GM06990 (cell line): ENCODE measurements around the gene GLS.

Experiments
- DNase-seq: peaks from one replicate; pipeline ENCODE4 v3.0.0-alpha.2; 2011; ENCODE audit not compliant: insufficient read length; ENCODE audit errors: extremely low read depth
- H3K27me3 ChIP-seq: replicated peaks from 2 replicates; pipeline ENCODE4 v1.6.0; 2011; ENCODE audit warnings: low read length; ENCODE audit not compliant: control insufficient read depth, insufficient read depth
- H3K36me3 ChIP-seq: 2 replicates; pipeline ENCODE4 v1.5.1; 2011; ENCODE audit warnings: low read length; ENCODE audit not compliant: control insufficient read depth, insufficient read depth
- H3K4me3 ChIP-seq: replicated peaks from 2 replicates; pipeline ENCODE4 v1.5.1; 2011; ENCODE audit warnings: low read depth, mild to moderate bottlenecking, control low read depth, low read length
- TF ChIP-seq, protein P1 (sequence below): IDR thresholded peaks from 2 replicates; pipeline ENCODE4 v1.5.1; 2011; ENCODE audit warnings: low read length, control low read depth, mild to moderate bottlenecking, inconsistent platforms; ENCODE audit not compliant: insufficient read depth, poor library complexity, severe bottlenecking

GLS gene

GRCh38 chr2:190965580-190966222 lies 85.1 kb downstream of the GLS start:
- H3K36me3 ChIP-seq: peaks cover 19% of the 10 kb centered on the region
- DNase-seq: no peak

GRCh38 chr2:190968522-190968921 lies 87.9 kb downstream of the GLS start:
- Histone ChIP-seq H3K36me3 (peaks cover 36% of the 10 kb centered on the region), H3K27me3 (no peaks in the 10 kb centered on the region), H3K4me3 (no peak overlapping the region)
- no peak for DNase-seq
- TF ChIP-seq, protein P1, sequence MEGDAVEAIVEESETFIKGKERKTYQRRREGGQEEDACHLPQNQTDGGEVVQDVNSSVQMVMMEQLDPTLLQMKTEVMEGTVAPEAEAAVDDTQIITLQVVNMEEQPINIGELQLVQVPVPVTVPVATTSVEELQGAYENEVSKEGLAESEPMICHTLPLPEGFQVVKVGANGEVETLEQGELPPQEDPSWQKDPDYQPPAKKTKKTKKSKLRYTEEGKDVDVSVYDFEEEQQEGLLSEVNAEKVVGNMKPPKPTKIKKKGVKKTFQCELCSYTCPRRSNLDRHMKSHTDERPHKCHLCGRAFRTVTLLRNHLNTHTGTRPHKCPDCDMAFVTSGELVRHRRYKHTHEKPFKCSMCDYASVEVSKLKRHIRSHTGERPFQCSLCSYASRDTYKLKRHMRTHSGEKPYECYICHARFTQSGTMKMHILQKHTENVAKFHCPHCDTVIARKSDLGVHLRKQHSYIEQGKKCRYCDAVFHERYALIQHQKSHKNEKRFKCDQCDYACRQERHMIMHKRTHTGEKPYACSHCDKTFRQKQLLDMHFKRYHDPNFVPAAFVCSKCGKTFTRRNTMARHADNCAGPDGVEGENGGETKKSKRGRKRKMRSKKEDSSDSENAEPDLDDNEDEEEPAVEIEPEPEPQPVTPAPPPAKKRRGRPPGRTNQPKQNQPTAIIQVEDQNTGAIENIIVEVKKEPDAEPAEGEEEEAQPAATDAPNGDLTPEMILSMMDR: no peak

More at GRCh38 chr2:190965580-190966222, 85.1 kb downstream of the GLS start:
- Histone ChIP-seq H3K27me3 (no peaks in the 10 kb centered on the region), H3K4me3 (no peak overlapping the region)
- TF ChIP-seq, protein P1: no peak

DNA sequence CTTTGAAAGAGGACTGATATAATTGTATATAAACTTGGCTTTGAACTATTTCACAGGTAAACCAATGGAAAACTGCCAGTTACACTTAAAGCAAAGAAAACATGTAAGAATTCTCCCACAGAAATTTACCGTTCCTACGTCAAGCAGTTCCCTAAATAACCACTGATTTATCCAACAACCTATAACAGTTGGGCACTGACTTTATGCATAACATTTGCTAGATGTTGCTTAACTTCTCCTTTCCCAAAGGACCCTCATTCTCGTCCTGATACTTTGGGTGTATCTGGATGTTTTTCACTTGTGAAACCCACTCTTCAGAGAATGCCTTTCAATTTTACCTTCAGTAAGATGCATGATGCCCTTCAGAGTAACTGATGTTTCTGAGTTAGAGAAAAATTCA lies 89.5 kb downstream of the GLS start:
- H3K27me3 ChIP-seq: no peaks in the 10 kb centered on the region
- H3K4me3 ChIP-seq: no peak overlapping the region
- TF ChIP-seq, protein P1: no peak
- DNase-seq: no peak
- peaks cover 40% of the 10 kb centered on the region for H3K36me3 ChIP-seq

GRCh38 chr2:190970873-190971506 lies 90.4 kb downstream of the GLS start:
- DNase-seq: no peak
- Histone ChIP-seq H3K4me3 (no peak overlapping the region), H3K27me3 (no peaks in the 10 kb centered on the region), H3K36me3 (peaks cover 40% of the 10 kb centered on the region)
- TF ChIP-seq, protein P1: no peak

GRCh38 chr2:190972213-190972612 lies 91.6 kb downstream of the GLS start:
- TF ChIP-seq, protein P1: no peak
- Histone ChIP-seq H3K4me3 (no peak overlapping the region), H3K36me3 (peaks cover 43% of the 10 kb centered on the region), H3K27me3 (no peaks in the 10 kb centered on the region)
- DNase-seq: no peak
